ENCODE data around the gene NQO2. TPM values are rescaled to one million over a fixed set of nuclear protein-coding genes. Genes with fewer than 3 reads are reported as not detected.
"Not testable (repeated sequence)": the region's sequence is repeated elsewhere in the genome, so short reads cannot be mapped to it uniquely, and the experiment has no call there.

NQO2 gene
- total and polyA plus RNA-seq, 5 donors: 38.1 to 71.0 (median 50.2) TPM

DNA sequence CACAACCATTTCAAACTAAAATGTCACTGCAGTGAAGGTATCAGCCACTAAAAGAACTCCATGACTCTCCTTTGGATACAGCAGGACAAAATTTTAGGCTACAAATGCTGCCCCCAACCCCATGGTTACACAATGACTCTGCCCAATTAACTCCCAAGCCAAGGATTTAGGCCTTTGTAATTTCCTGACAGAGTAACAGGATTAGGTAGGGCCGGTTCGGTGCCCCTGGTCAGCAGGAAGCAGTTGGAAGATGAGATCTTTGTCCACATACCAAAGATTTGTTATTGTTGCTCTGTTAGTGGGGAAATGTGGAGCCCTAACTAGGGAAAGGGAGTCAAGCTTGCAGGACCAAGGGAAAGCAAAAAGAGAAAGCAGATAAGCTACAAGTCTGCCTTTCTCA is 41.9 kb downstream of the NQO2 start:
- ATAC-seq (peak in 1 of 2 donors; percentile 43), DNase-seq (no peak)
- intact Hi-C loops (cut with DNase I): no loop called here
- H3K4me1 ChIP-seq (ENCODE audit: control insufficient read depth, insufficient read depth, low read length): no peaks in the 10 kb centered on the region
- H3K9me3 ChIP-seq (ENCODE audit: control insufficient read depth, low read length): no peaks in the 10 kb centered on the region
- WGBS: 38% methylated on average over 2 of the region's 2 CpGs
- no peak overlapping the region for H3K4me3 ChIP-seq (ENCODE audit: low read length)
- no peak overlapping the region for H3K27ac ChIP-seq (ENCODE audit: low read length)
- no peaks in the 10 kb centered on the region for H3K27me3 ChIP-seq (ENCODE audit: control insufficient read depth, insufficient read depth)

DNA sequence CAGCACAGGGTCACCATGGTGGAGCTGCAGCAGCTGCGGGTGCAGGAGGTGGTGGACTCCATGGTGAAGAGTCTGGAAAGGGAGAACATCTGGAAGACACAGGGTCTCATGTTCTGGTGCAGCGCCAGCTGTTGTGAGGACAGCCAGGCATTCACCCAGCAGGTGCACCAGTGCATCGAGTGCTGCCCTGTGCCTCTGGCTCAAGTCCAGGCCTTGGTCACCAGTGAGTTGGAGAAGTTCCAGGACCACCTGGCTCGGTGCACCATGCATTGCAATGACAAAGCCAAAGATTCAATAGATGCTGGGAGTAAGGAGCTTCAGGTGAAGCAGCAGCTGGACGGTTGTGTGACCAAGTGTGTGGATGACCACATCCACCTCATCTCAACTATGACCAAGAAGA is 45.7 kb downstream of the NQO2 start:
- H3K27me3 ChIP-seq (ENCODE audit: control insufficient read depth, insufficient read depth): no peaks in the 10 kb centered on the region
- DNase-seq: no peak
- no peak overlapping the region for H3K27ac ChIP-seq (ENCODE audit: low read length)
- no peaks in the 10 kb centered on the region for H3K9me3 ChIP-seq (ENCODE audit: control insufficient read depth, low read length)
- no peak for ATAC-seq
- intact Hi-C loops (cut with DNase I): no loop called here
- no peak overlapping the region for H3K4me3 ChIP-seq (ENCODE audit: low read length)
- no peaks in the 10 kb centered on the region for H3K4me1 ChIP-seq (ENCODE audit: control insufficient read depth, insufficient read depth, low read length)
- 73% methylated on average over 5 of the region's 5 CpGs for WGBS

DNA sequence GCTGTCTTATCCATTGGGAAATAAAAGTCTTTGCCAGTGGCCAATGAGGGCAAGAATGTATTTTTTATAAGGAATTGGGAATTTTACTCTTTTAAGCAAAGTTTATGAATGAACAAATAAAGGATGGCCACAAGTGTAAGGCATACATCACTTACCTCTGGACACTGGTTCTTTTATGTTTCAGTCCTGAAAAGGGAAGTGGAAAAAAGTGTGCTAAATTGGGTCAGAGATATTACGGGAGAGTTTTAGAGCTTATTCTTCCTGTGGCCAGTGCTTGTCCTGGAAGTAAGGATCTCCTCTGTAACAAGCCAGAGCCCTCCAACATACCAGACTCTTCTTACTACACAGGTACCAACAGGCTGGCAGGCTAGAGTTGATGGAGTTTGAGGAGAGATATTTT is 46.1 kb downstream of the NQO2 start:
- 70% methylated on average over 1 of the region's 1 CpG for WGBS
- Histone ChIP-seq H3K27me3 (ENCODE audit: control insufficient read depth, insufficient read depth) (no peaks in the 10 kb centered on the region), H3K9me3 (ENCODE audit: control insufficient read depth, low read length) (no peaks in the 10 kb centered on the region), H3K4me1 (ENCODE audit: control insufficient read depth, insufficient read depth, low read length) (no peaks in the 10 kb centered on the region), H3K27ac (ENCODE audit: low read length) (no peak overlapping the region), H3K4me3 (ENCODE audit: low read length) (no peak overlapping the region)
- DNase-seq (no peak), ATAC-seq (no peak)
- intact Hi-C loops (cut with DNase I): no loop called here

DNA sequence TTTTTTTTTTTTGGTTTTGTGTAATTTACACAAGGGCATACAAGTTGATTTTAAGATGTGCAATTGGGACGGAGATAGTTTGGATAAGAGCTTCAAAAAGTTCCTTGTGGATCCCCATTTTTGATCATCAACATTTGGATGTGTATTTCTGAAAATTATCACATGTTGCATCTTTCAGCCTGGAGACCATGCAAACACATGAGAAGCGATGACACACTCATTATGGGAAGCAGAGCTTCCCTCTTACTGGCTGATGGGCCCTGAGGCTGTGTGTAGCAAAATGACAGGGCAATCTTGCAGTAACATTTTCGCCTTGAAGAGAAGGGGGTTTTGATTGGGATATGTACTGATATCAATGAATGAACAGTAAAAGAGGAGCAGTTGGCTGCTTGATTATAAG is 46.6 kb downstream of the NQO2 start:
- no peak overlapping the region for H3K4me3 ChIP-seq (ENCODE audit: low read length)
- ATAC-seq: no peak
- intact Hi-C loops (cut with DNase I): no loop called here
- WGBS: 87% methylated on average over 3 of the region's 3 CpGs
- no peaks in the 10 kb centered on the region for H3K4me1 ChIP-seq (ENCODE audit: control insufficient read depth, insufficient read depth, low read length)
- H3K9me3 ChIP-seq (ENCODE audit: control insufficient read depth, low read length): no peaks in the 10 kb centered on the region
- H3K27ac ChIP-seq (ENCODE audit: low read length): no peak overlapping the region
- H3K27me3 ChIP-seq (ENCODE audit: control insufficient read depth, insufficient read depth): no peaks in the 10 kb centered on the region
- no peak for DNase-seq

DNA sequence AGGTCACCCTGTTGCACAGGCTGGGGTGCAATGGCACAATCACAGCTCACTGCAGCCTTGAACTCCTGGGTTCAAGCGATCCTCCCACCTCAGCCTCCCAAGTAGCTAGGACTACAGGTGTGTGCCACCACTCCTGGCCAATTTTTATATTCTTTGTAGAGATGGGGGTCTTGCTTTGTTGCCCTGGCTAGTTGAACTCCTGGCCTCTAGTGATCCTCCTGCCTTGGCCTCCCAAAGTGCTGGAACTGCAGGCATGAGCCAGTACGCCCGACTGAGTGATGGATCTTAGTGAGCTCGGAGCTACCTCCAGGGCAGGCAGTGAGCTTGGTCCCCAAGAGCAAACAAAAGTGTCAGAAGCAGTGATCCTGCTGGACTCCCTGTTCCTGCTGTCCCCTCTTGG is 48.3 kb downstream of the NQO2 start:
- H3K4me3 ChIP-seq (ENCODE audit: low read length); H3K27ac ChIP-seq (ENCODE audit: low read length); H3K27me3 ChIP-seq (ENCODE audit: control insufficient read depth, insufficient read depth); intact Hi-C loops (cut with DNase I); DNase-seq; ATAC-seq; H3K4me1 ChIP-seq (ENCODE audit: control insufficient read depth, insufficient read depth, low read length); H3K9me3 ChIP-seq (ENCODE audit: control insufficient read depth, low read length): not testable (repeated sequence)
- 98% methylated on average over 4 of the region's 4 CpGs for WGBS

DNA sequence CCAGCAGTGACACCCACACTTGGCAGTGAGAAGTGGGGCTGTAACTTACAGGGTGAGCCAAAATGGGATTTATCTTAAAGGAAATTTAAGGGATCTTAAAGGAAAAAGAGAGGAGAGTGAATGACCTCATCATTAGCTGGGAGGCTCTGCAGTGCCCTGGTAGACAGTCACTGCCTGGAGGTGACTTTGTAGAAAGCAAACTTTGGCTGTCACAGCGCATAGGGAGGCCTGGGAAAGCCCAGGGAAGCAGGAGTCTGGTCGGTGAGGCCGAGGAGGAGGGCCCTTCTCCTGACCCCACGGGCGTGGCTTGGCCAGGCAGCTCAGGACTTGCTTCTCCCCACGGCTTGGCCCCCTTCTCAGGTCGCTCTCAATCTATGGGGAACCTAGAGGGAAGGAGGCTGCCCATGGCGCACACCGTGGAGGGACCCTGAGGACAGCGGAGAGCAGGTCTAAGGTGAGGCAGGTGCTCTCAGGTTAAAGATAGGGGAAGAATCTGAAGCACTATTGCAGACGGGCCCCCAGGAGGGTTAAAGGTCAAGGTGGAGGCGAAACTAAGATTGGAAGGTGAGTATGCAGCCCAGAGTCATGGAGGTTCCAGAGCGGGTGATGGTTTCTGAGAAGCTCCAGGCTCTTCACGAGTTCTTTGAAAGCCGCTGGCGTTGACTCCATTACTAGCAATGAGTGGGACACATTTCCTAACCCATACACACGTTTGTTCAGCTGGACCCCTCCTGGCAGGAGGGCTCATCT is 53.0 kb downstream of the NQO2 start:
- intact Hi-C loops (cut with DNase I): loop anchor here in 2 of 4 donors (5.0 to 10.0 kb wide), 3 partner anchors 35 to 208 kb away; partner anchors contain the start of gene SERPINB1 (in 1 of the 2)
- 86% methylated on average over 17 of the region's 17 CpGs for WGBS
- ATAC-seq: no peak
- no peaks in the 10 kb centered on the region for H3K9me3 ChIP-seq (ENCODE audit: control insufficient read depth, low read length)
- H3K27ac ChIP-seq (ENCODE audit: low read length): no peak overlapping the region
- DNase-seq: peak in 1 of 3 donors; percentile 64
- no peaks in the 10 kb centered on the region for H3K27me3 ChIP-seq (ENCODE audit: control insufficient read depth, insufficient read depth)
- no peak overlapping the region for H3K4me3 ChIP-seq (ENCODE audit: low read length)
- peaks cover 2% of the 10 kb centered on the region for H3K4me1 ChIP-seq (ENCODE audit: control insufficient read depth, insufficient read depth, low read length)

DNA sequence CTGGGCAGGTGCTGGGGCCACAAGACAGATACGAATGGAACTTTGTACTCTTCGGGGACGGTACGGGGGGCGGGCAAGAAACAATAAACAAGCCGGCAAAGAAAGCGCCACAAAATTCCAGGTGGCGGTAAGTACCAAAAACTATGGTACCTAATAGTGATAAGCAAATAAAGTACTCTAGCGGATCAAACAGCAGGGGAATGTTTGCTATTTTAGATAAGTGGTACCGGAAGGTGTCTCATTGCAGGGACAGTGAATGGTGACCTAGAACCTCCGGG is 53.5 kb downstream of the NQO2 start:
- intact Hi-C loops (cut with DNase I): loop anchor here in 2 of 4 donors (5.0 to 10.0 kb wide), 3 partner anchors 36 to 208 kb away; partner anchors contain the start of gene SERPINB1 (in 1 of the 2)
- H3K27ac ChIP-seq (ENCODE audit: low read length): no peak overlapping the region
- H3K9me3 ChIP-seq (ENCODE audit: control insufficient read depth, low read length): no peaks in the 10 kb centered on the region
- peaks cover 2% of the 10 kb centered on the region for H3K4me1 ChIP-seq (ENCODE audit: control insufficient read depth, insufficient read depth, low read length)
- H3K27me3 ChIP-seq (ENCODE audit: control insufficient read depth, insufficient read depth): no peaks in the 10 kb centered on the region
- 73% methylated on average over 11 of the region's 11 CpGs for WGBS
- peak overlapping the region; percentile 49 for H3K4me3 ChIP-seq (ENCODE audit: low read length)
- DNase-seq: no peak
- ATAC-seq: no peak

DNA sequence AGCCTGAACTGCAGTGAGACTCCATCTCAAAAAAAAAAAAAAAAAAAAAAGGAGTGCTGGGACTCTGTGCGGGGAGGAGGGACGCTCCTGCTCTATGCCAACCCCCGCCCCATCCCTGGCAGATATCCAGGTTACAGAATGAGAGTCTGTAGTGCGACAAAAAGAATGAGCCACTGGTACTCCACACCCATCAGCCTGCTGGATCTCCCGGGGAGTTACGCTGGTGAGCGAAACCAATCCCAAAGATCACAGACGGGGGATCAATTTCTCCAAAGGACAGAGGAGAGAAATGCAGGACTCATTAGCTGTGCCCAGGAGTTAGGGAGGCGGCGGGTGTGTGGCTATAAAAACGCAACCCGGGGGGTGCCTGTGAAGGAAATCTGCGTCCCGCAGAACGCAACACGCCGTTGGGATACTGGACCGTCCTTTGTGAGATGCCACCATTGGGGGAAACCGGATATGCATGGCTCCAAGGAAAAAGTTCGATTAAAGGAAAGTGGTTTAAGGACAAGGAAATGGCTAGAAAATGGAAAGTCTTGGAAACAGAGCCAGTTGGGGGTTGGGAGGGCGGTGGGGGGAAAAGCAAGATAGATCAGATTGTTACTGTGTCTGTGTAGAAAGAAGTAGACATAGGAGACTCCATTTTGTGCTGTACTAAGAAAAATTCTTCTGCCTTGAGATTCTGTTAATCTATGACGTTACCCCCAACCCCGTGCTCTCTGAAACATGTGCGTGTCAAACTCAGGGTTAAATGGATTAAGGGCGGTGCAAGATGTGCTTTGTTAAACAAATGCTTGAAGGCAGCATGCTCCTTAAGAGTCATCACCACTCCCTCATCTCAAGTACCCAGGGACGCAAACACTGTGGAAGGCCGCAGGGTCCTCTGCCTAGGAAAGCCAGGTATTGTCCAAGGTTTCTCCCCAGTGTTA is 54.8 kb downstream of the NQO2 start:
- peak; percentile 47 to 62 for ATAC-seq
- H3K9me3 ChIP-seq (ENCODE audit: control insufficient read depth, low read length); H3K27ac ChIP-seq (ENCODE audit: low read length); H3K27me3 ChIP-seq (ENCODE audit: control insufficient read depth, insufficient read depth); H3K4me1 ChIP-seq (ENCODE audit: control insufficient read depth, insufficient read depth, low read length); H3K4me3 ChIP-seq (ENCODE audit: low read length): not testable (repeated sequence)
- intact Hi-C loops (cut with DNase I): loop anchor here in 2 of 4 donors (1.0 to 10.0 kb wide), 5 partner anchors 37 to 210 kb away; partner anchors contain the start of genes NQO2 (in 2 of the 2) and SERPINB1 (in 1 of the 2)
- 50% methylated on average over 27 of the region's 27 CpGs for WGBS
- peak; percentile 76 to 83 (median 80) for DNase-seq

DNA sequence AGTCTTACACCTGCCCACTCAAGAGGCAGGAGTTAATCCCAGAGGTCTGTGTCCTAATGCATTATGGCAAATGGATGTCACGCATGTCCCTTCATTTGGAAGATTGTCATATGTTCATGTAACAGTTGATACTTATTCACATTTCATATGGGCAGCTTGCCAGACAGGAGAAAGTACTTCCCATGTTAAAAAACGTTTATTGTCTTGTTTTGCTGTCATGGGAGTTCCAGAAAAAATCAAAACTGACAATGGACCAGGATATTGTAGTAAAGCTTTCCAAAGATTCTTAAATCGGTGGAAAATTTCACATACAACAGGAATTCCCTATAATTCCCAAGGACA is 55.4 kb downstream of the NQO2 start:
- not testable (repeated sequence) for H3K4me1 ChIP-seq (ENCODE audit: control insufficient read depth, insufficient read depth, low read length); DNase-seq; H3K27ac ChIP-seq (ENCODE audit: low read length); H3K4me3 ChIP-seq (ENCODE audit: low read length); ATAC-seq; H3K9me3 ChIP-seq (ENCODE audit: control insufficient read depth, low read length); H3K27me3 ChIP-seq (ENCODE audit: control insufficient read depth, insufficient read depth)
- intact Hi-C loops (cut with DNase I): loop anchor here in 2 of 4 donors (2.0 to 10.0 kb wide), 3 partner anchors 56 to 210 kb away; partner anchors contain the start of genes NQO2 (in 1 of the 2) and SERPINB1 (in 1 of the 2)
- 42% methylated on average over 3 of the region's 3 CpGs for WGBS

DNA sequence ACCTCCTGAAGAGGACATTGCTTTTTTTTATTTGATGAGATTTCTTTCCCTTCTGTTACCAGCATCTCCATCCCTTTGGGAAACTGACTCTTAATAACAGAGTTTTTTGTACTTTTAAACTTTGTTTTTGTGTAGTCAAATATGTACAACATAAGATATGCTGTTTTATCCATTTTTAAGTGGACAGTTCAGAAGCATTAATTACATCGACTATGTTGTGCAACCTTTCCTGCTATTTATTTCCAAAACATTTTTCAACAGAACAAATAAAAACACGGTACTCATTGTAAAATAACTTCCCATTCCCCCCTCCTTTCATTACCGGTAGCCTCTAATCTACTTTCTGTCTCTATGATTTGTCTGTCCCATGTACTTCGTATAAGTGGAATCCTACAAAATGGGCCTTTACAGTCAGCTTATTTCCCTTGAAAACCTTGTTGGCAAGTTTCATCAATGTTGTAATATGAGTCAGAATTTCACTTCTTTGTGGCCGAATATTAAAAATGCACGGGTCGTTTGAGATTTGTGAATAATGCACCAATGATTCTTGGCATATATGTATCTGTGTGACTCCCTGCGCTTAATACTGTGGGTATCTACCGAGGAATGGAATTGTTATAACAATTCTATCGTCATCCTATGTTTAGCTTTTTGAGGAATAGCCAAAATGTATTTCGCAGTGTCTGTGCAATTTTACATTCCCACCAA is 57.5 kb downstream of the NQO2 start:
- ATAC-seq: no peak
- WGBS: 80% methylated on average over 11 of the region's 11 CpGs
- no peak for DNase-seq
- Histone ChIP-seq H3K4me1 (ENCODE audit: control insufficient read depth, insufficient read depth, low read length) (peaks cover 2% of the 10 kb centered on the region), H3K9me3 (ENCODE audit: control insufficient read depth, low read length) (no peaks in the 10 kb centered on the region), H3K27me3 (ENCODE audit: control insufficient read depth, insufficient read depth) (no peaks in the 10 kb centered on the region), H3K27ac (ENCODE audit: low read length) (no peak overlapping the region), H3K4me3 (ENCODE audit: low read length) (no peak overlapping the region)
- intact Hi-C loops (cut with DNase I): loop anchor here in 2 of 4 donors (10.0 kb wide), 2 partner anchors 202 to 212 kb away; partner anchors contain the start of gene SERPINB1 (in 1 of the 2)
